ENCODE results near the gene NOSTRIN. TPM values are rescaled to one million over a fixed set of nuclear protein-coding genes. Genes with fewer than 3 reads are reported as not detected.
"Not testable (repeated sequence)": the region's sequence is repeated elsewhere in the genome, so short reads cannot be mapped to it uniquely, and the experiment has no call there.

Gene NOSTRIN
- total RNA-seq, 1 experiment from 2014 or later: 0.68 TPM

DNA sequence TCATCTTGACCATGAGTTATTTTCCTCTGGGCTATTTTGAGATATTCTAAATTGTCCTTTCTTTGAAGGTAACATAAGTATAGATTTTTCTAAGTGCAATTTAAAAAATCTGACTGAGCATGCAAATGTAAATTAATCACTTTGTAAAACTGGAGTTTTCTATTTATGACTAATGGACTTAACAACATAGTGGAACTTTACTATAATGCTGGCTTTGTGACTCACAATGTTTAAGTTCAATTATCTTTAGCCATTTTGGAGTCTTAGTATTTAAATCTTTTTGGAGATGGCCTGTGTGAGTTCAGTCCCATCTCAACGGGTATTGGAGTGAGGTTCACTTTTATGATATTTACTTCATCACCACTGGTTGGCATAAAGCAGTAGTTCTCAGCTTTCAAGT is 35.2 kb upstream of the NOSTRIN start:
- Histone ChIP-seq H3K4me2 (no peak overlapping the region), H4K20me1 (ENCODE audit: insufficient read depth) (no peaks in the 10 kb centered on the region), H3K27ac (no peak overlapping the region), H3K27me3 (ENCODE audit: insufficient read depth, low read depth) (no peaks in the 10 kb centered on the region), H3K9me3 (ENCODE audit: insufficient read depth, low read depth) (no peaks in the 10 kb centered on the region), H3K9me2 (ENCODE audit: insufficient read depth) (no peaks in the 10 kb centered on the region), H2AFZ (no peak overlapping the region), H3F3A (ENCODE audit: insufficient read depth, low read depth) (no peaks in the 10 kb centered on the region), H3K4me1 (replicated peaks; ENCODE audit: insufficient read depth) (no peaks in the 10 kb centered on the region; the same call in 1 of the 2 replicates), H3K79me2 (ENCODE audit: low read depth) (no peaks in the 10 kb centered on the region), H3K4me3 (no peak overlapping the region), H3K36me3 (ENCODE audit: low read depth) (no peaks in the 10 kb centered on the region)
- intact Hi-C loops (cut with micrococcal nuclease; ENCODE audit: unreplicated experiment): no loop called here
- CTCF ChIA-PET: no interaction called here
- BruUV-seq (replicated peaks): no TSS peak
- POLR2A ChIA-PET (ENCODE audit: unreplicated experiment): no interaction called here
- no peak for TF ChIP-seq EZH2 (IDR thresholded peaks at IDR 0.05; ENCODE audit: low read depth)
- TF ChIP-seq, protein P1, sequence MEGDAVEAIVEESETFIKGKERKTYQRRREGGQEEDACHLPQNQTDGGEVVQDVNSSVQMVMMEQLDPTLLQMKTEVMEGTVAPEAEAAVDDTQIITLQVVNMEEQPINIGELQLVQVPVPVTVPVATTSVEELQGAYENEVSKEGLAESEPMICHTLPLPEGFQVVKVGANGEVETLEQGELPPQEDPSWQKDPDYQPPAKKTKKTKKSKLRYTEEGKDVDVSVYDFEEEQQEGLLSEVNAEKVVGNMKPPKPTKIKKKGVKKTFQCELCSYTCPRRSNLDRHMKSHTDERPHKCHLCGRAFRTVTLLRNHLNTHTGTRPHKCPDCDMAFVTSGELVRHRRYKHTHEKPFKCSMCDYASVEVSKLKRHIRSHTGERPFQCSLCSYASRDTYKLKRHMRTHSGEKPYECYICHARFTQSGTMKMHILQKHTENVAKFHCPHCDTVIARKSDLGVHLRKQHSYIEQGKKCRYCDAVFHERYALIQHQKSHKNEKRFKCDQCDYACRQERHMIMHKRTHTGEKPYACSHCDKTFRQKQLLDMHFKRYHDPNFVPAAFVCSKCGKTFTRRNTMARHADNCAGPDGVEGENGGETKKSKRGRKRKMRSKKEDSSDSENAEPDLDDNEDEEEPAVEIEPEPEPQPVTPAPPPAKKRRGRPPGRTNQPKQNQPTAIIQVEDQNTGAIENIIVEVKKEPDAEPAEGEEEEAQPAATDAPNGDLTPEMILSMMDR (conservative IDR thresholded peaks at IDR 0.05): no peak
- no peak for DNase-seq

DNA sequence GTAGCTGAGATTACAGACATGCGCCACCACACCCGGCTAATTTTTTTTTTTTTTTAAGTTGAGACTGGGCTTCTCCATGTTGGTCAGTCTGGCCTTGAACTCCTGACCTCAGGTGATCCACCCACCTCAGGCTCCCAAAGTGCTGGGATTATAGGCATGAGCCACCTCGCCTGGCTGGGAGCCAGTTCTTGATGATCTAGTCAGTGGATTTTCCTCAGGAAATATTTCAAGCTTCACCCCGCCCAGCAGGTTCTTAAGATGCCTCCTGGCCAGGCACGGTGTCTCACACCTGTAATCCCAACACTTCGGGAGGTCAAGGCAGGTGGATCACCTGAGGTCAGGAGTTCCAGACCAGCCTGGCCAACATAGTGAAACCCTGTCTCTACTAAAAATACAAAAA is 34.1 kb upstream of the NOSTRIN start:
- H3K4me2 ChIP-seq; CTCF ChIA-PET; H4K20me1 ChIP-seq (ENCODE audit: insufficient read depth); H3F3A ChIP-seq (ENCODE audit: insufficient read depth, low read depth); POLR2A ChIA-PET (ENCODE audit: unreplicated experiment); H3K9me3 ChIP-seq (ENCODE audit: insufficient read depth, low read depth); intact Hi-C loops (cut with micrococcal nuclease; ENCODE audit: unreplicated experiment); BruUV-seq (replicated peaks); H3K9me2 ChIP-seq (ENCODE audit: insufficient read depth); H3K36me3 ChIP-seq (ENCODE audit: low read depth); H3K27ac ChIP-seq; DNase-seq; H3K4me3 ChIP-seq; H3K79me2 ChIP-seq (ENCODE audit: low read depth); H2AFZ ChIP-seq; H3K27me3 ChIP-seq (ENCODE audit: insufficient read depth, low read depth); H3K4me1 ChIP-seq (replicated peaks; ENCODE audit: insufficient read depth): not testable (repeated sequence)

DNA sequence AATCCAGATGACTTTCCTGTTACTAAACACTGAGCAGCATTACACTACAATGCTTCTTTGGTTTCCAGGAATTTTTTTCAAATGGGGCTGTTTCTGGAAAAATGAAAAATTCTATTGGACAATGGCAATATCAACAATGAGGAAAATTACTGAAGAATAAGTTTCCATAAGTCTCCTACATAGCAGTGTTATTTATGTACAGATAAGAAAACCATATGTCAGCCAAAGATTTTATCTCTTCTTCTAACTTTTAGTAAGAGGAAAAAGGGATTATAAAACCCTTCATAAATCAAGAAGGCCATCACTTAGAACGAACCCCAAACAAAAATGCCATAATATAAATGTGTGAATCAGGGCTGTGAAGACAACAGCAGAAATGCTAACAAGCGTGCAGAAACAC is 31.6 kb upstream of the NOSTRIN start:
- POLR2A ChIA-PET (ENCODE audit: unreplicated experiment): no interaction called here
- no TSS peak for BruUV-seq (replicated peaks)
- Histone ChIP-seq H3K9me3 (ENCODE audit: insufficient read depth, low read depth) (no peaks in the 10 kb centered on the region), H4K20me1 (ENCODE audit: insufficient read depth) (no peaks in the 10 kb centered on the region), H3K4me1 (replicated peaks; ENCODE audit: insufficient read depth) (no peaks in the 10 kb centered on the region; the same call in 1 of the 2 replicates), H3K9me2 (ENCODE audit: insufficient read depth) (no peaks in the 10 kb centered on the region), H3K27me3 (ENCODE audit: insufficient read depth, low read depth) (no peaks in the 10 kb centered on the region), H3F3A (ENCODE audit: insufficient read depth, low read depth) (no peaks in the 10 kb centered on the region), H3K27ac (no peak overlapping the region), H3K36me3 (ENCODE audit: low read depth) (no peaks in the 10 kb centered on the region), H2AFZ (no peak overlapping the region), H3K79me2 (ENCODE audit: low read depth) (no peaks in the 10 kb centered on the region), H3K4me2 (no peak overlapping the region), H3K4me3 (no peak overlapping the region)
- no peak for DNase-seq
- intact Hi-C loops (cut with micrococcal nuclease; ENCODE audit: unreplicated experiment): loop anchor here (5.0 kb wide), 1 partner anchor 423 kb away; no protein-coding TSS in a partner anchor
- no peak for TF ChIP-seq EZH2 (IDR thresholded peaks at IDR 0.05; ENCODE audit: low read depth)
- TF ChIP-seq, protein P1 (conservative IDR thresholded peaks at IDR 0.05): no peak
- CTCF ChIA-PET: no interaction called here

DNA sequence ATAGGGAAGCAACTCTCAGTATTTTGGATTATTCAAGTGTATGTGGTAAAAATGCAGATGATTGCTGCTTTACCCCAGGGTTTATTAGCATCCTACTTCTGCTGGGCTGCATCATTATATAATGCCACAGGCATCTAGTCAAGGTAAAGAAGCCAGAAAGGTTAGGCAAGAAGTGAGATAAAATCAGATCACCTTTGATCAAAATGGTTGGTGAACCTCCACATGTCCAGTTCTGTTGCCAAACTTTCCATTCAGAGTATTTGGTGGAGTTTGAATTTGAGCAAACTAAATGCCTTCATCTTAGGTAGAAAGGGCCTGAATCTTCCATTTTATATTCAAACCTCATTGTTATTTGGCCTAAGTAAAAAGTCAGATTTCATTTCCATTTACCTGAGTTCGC is 29.7 kb upstream of the NOSTRIN start:
- intact Hi-C loops (cut with micrococcal nuclease; ENCODE audit: unreplicated experiment): loop anchor here (2.0 to 5.0 kb wide), 2 partner anchors 148 to 425 kb away; no protein-coding TSS in a partner anchor
- ChIA-PET CTCF (no interaction called here), POLR2A (ENCODE audit: unreplicated experiment) (no interaction called here)
- Histone ChIP-seq H4K20me1 (ENCODE audit: insufficient read depth) (no peaks in the 10 kb centered on the region), H3K36me3 (ENCODE audit: low read depth) (no peaks in the 10 kb centered on the region), H3F3A (ENCODE audit: insufficient read depth, low read depth) (no peaks in the 10 kb centered on the region), H3K27me3 (ENCODE audit: insufficient read depth, low read depth) (no peaks in the 10 kb centered on the region), H3K9me3 (ENCODE audit: insufficient read depth, low read depth) (no peaks in the 10 kb centered on the region), H3K27ac (no peak overlapping the region), H3K4me1 (replicated peaks; ENCODE audit: insufficient read depth) (no peaks in the 10 kb centered on the region), H3K4me3 (no peak overlapping the region), H2AFZ (no peak overlapping the region), H3K79me2 (ENCODE audit: low read depth) (no peaks in the 10 kb centered on the region), H3K9me2 (ENCODE audit: insufficient read depth) (no peaks in the 10 kb centered on the region), H3K4me2 (no peak overlapping the region)
- DNase-seq: no peak
- TF ChIP-seq EZH2 (IDR thresholded peaks at IDR 0.05; ENCODE audit: low read depth): no peak
- TF ChIP-seq, protein P1 (conservative IDR thresholded peaks at IDR 0.05): no peak
- BruUV-seq (replicated peaks): no TSS peak
